Loucy (cell line): ENCODE results near the gene TDRD7.

Experiments used
- EZH2phosphoT487 ChIP-seq: fragments of 200-600 bp; IDR thresholded peaks from 2 replicates; pipeline ENCODE4 v1.6.1; 2018; ENCODE audit warnings: antibody characterized with exemption, mild to moderate bottlenecking, moderate library complexity, borderline replicate concordance
- TF ChIP-seq, protein P1 (sequence below): fragments of 200-600 bp; sonication (generic); conservative IDR thresholded peaks from 2 replicates; pipeline ENCODE4 v1.5.1; 2014; ENCODE audit warnings: mild to moderate bottlenecking, antibody characterized with exemption, low read length

DNA sequence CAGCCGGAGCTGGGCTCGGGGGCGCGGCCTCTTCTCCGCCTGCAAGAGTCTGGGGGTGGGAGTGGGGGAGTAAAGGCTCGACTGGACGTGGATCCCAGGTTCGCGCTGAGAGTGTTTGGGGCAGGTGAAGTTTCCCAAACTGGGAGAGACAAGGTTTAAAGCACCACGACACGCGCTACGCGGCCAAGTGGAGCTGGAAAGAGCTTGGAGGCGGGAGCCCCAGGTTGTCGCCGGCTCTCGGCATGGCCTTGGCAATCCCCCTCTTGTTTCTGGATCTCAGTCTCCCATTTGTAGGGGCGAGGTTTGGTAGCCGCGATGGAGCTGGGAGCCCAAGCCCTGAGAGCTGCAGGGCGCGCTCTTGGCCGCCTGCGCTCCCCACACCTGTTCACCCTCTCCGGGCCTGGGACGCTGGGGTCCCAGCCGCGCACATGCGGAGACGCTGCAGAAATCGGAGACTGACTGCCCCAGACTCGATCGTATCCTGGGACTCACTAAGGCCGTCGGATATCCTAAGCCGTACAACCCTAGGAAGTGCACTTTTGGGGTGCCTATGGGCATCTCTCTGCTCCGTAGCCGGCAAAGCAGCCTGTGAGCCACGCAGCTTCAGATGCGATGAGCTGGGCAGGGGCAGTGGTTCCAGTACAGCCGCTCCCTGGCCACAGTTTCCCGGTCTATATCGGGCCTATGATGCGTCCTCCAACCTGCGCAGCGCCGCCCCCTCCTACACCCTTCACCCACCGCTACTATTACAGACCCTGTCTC, 90.5 kb downstream of the TDRD7 start:
- TF ChIP-seq EZH2phosphoT487: no peak
- TF ChIP-seq, protein P1, sequence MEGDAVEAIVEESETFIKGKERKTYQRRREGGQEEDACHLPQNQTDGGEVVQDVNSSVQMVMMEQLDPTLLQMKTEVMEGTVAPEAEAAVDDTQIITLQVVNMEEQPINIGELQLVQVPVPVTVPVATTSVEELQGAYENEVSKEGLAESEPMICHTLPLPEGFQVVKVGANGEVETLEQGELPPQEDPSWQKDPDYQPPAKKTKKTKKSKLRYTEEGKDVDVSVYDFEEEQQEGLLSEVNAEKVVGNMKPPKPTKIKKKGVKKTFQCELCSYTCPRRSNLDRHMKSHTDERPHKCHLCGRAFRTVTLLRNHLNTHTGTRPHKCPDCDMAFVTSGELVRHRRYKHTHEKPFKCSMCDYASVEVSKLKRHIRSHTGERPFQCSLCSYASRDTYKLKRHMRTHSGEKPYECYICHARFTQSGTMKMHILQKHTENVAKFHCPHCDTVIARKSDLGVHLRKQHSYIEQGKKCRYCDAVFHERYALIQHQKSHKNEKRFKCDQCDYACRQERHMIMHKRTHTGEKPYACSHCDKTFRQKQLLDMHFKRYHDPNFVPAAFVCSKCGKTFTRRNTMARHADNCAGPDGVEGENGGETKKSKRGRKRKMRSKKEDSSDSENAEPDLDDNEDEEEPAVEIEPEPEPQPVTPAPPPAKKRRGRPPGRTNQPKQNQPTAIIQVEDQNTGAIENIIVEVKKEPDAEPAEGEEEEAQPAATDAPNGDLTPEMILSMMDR: no peak
